GM23338 (cell line): ENCODE measurements around the gene PHLDB3. TPM values are rescaled to one million over a fixed set of nuclear protein-coding genes. Genes with fewer than 3 reads are reported as not detected.

ENCODE experiments used
- ATAC-seq: fragments of 200-7000 bp; cut with Tn5 transposase; 3 replicates; pipeline ENCODE4 v1.9.1; 2020
- DNase-seq: peaks from one replicate; pipeline ENCODE4 v3.0.0-alpha.2; 2015; ENCODE audit warnings: low spot score
- H2AFZ ChIP-seq: fragments of 200-600 bp; sonication (generic); 2 replicates; pipeline ENCODE4 v1.8.0; 2016; ENCODE audit warnings: antibody characterized with exemption, mild to moderate bottlenecking, moderate library complexity
- H3F3A ChIP-seq: fragments of 200-600 bp; sonication (generic); replicated peaks from 2 replicates; pipeline ENCODE4 v1.8.0; 2017; ENCODE audit warnings: antibody characterized with exemption, mixed run types, low read depth
- H3K27ac ChIP-seq: fragments of 200-600 bp; sonication (generic); 2 replicates; pipeline ENCODE4 v1.6.1; 2016; ENCODE audit warnings: low read depth
- H3K27me3 ChIP-seq: fragments of 200-600 bp; sonication (generic); 2 replicates; pipeline ENCODE4 v1.8.0; 2016; ENCODE audit warnings: mild to moderate bottlenecking, mixed run types, moderate library complexity; ENCODE audit not compliant: insufficient read depth
- H3K36me3 ChIP-seq: fragments of 200-600 bp; sonication (generic); 2 replicates; pipeline ENCODE4 v1.8.0; 2016; ENCODE audit warnings: mild to moderate bottlenecking; ENCODE audit not compliant: insufficient read depth
- H3K4me1 ChIP-seq: fragments of 200-600 bp; sonication (generic); 2 replicates; pipeline ENCODE4 v1.8.0; 2016; ENCODE audit warnings: mild to moderate bottlenecking, moderate library complexity; ENCODE audit not compliant: insufficient read depth
- H3K4me2 ChIP-seq: fragments of 200-600 bp; sonication (generic); 2 replicates; pipeline ENCODE4 v1.7.1; 2017; ENCODE audit warnings: mixed run types
- H3K4me3 ChIP-seq: fragments of 200-600 bp; sonication (generic); 2 replicates; pipeline ENCODE4 v1.6.1; 2016; ENCODE audit warnings: mixed run types
- H3K79me2 ChIP-seq: fragments of 200-600 bp; sonication (generic); replicated peaks from 2 replicates; pipeline ENCODE4 v1.8.0; 2017; ENCODE audit warnings: mild to moderate bottlenecking; ENCODE audit not compliant: insufficient read depth
- H3K9me2 ChIP-seq: fragments of 200-600 bp; sonication (generic); 2 replicates; pipeline ENCODE4 v1.8.0; 2017; ENCODE audit not compliant: insufficient read depth
- H4K20me1 ChIP-seq: fragments of 200-600 bp; sonication (generic); replicated peaks from 2 replicates; pipeline ENCODE4 v1.8.0; 2017; ENCODE audit warnings: mild to moderate bottlenecking; ENCODE audit not compliant: insufficient read depth
- H3K27ac Mint-ChIP-seq: 2 replicates; pipeline ENCODE4 v1.8.0; 2020; ENCODE audit warnings: inconsistent platforms, mild to moderate bottlenecking, moderate library complexity, mixed read lengths
- H3K27me3 Mint-ChIP-seq: 3 replicates; pipeline ENCODE4 v1.8.0; 2022; ENCODE audit warnings: low read depth, mild to moderate bottlenecking, moderate library complexity, mixed read lengths, inconsistent platforms; ENCODE audit not compliant: insufficient read depth, poor library complexity
- H3K36me3 Mint-ChIP-seq: 3 replicates; pipeline ENCODE4 v1.8.0; 2021; ENCODE audit warnings: low read depth, mild to moderate bottlenecking, inconsistent platforms, moderate library complexity, mixed read lengths
- H3K4me1 Mint-ChIP-seq: 3 replicates; pipeline ENCODE4 v1.8.0; 2020; ENCODE audit warnings: mild to moderate bottlenecking, inconsistent platforms, mixed read lengths
- H3K4me3 Mint-ChIP-seq: 3 replicates; pipeline ENCODE4 v1.8.0; 2021; ENCODE audit warnings: moderate library complexity, mild to moderate bottlenecking, inconsistent platforms, mixed read lengths
- H3K9me3 Mint-ChIP-seq: 3 replicates; pipeline ENCODE4 v1.8.0; 2020; ENCODE audit warnings: moderate library complexity, mild to moderate bottlenecking, inconsistent platforms, mixed read lengths
- CREB1 ChIP-seq: fragments of 250-450 bp; sonication (Bioruptor Pico); IDR thresholded peaks from 2 replicates; pipeline ENCODE4 v1.5.0; 2020; ENCODE audit warnings: low read depth, mild to moderate bottlenecking, moderate library complexity
- CTCF ChIP-seq, 2 experiments: fragments of 200-600 bp in 1 of 2; sonication (generic) in 1 of 2; conservative IDR thresholded peaks; 2 replicates each; pipeline versions ENCODE4 v1.5.1 to v1.6.1; 2016 to 2017; ENCODE audit warnings: antibody characterized with exemption in 2 of 2, low read depth in 2 of 2, mild to moderate bottlenecking in 2 of 2, moderate library complexity in 1 of 2
- EZH2phosphoT487 ChIP-seq: fragments of 200-600 bp; sonication (generic); IDR thresholded peaks from one replicate; pipeline ENCODE4 v1.8.1; 2018; ENCODE audit warnings: antibody characterized with exemption; ENCODE audit not compliant: unreplicated experiment
- NANOG ChIP-seq: IDR thresholded peaks from 2 replicates; pipeline ENCODE4 v1.6.1; 2016; ENCODE audit warnings: antibody characterized with exemption, borderline replicate concordance
- POLR2AphosphoS5 ChIP-seq: IDR thresholded peaks from 2 replicates; pipeline ENCODE4 v1.6.1; 2016; ENCODE audit warnings: antibody characterized with exemption, low read depth
- REST ChIP-seq: IDR thresholded peaks from one replicate; pipeline ENCODE4 v1.6.1; 2018; ENCODE audit warnings: antibody characterized with exemption; ENCODE audit not compliant: unreplicated experiment
- ZNF114 ChIP-seq: fragments of 250-450 bp; sonication (Bioruptor Pico); IDR thresholded peaks from 2 replicates; pipeline ENCODE4 v1.5.0; 2020; ENCODE audit warnings: mild to moderate bottlenecking, moderate library complexity
- ZNF331 ChIP-seq: fragments of 250-450 bp; sonication (Bioruptor Pico); IDR thresholded peaks from 2 replicates; pipeline ENCODE4 v1.5.0; 2020; ENCODE audit warnings: low read depth, mild to moderate bottlenecking, moderate library complexity
- polyA plus RNA-seq: library from polyadenylated mRNA; unstranded; fragments of >200 nt; fragmentation: Nextera tagmentation; extraction: Ambion mirVana; gene quantifications from 2 replicates; pipeline ENCODE4 v1.2.1, GENCODE V29; 2016
- total RNA-seq: library from RNA; depleted of rRNA; stranded (reverse); fragments of >200 nt; shearing (Covaris generic); gene quantifications from 2 replicates; pipeline ENCODE4 v1.2.3, GENCODE V29; 2014
- TF ChIP-seq, protein P1 (sequence below): IDR thresholded peaks from 2 replicates; pipeline ENCODE4 v1.6.1; 2016; ENCODE audit warnings: antibody characterized with exemption

PHLDB3 gene
- total and polyA plus RNA-seq, 2 experiments from 2014 or later = 6.3 to 15.4 TPM

DNA sequence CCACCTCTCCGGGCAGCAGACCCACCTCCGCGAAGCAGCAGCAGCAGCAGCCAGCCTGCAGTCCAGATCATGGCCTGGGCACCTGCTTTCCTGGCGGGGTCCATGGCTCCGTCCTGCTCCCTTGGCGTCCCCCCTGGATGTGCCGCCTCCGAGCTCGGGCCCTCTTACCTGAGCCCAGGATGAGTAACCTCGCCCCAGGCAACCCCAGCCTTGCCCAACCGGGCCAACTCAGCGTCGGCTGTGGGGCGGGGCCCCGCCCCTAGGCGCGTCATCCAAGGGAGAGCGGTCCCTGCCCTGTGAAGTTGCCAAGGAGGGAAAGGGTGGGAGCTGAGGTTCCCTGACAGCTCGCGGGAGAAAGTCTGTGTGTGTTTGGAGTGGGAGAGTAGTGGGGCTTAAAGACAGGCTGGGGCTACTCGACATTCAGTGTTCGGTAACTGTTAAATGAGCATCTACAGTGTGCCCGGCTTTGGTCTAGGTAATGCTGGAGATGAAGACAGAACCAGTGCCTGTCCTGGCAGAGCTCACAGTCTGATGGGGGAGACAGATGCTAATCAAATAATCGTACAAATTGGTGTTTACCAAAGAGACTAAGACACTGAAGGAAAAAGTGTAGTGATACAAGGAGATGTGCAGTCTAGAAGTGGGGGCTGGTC is 39.0 kb downstream of the PHLDB3 start, which contains the start of gene LYPD3:
Gene LYPD3 (minus strand): TSS at position 141 of the 653 bp plus-strand sequence. CDS start 37 bp downstream, at position 104.
- H3K27me3 ChIP-seq = peaks cover 26% of the 10 kb centered on the region
- H3K36me3 ChIP-seq = no peaks in the 10 kb centered on the region
- H3K4me1 ChIP-seq = peaks cover 13% of the 10 kb centered on the region
- H3K79me2 ChIP-seq = no peaks in the 10 kb centered on the region
- TF ChIP-seq POLR2AphosphoS5 (no peak), ZNF114 (no peak), CTCF (conservative IDR thresholded peaks at IDR 0.05; ENCODE audit: low read depth in 2 of 2) (no peak), EZH2phosphoT487 (no peak), ZNF331 (no peak), CREB1 (CRISPR knock-in tag) (peak; percentile 50; the same call in 1 of the 2 replicates), NANOG (no peak), REST (no peak)
- TF ChIP-seq, protein P1, sequence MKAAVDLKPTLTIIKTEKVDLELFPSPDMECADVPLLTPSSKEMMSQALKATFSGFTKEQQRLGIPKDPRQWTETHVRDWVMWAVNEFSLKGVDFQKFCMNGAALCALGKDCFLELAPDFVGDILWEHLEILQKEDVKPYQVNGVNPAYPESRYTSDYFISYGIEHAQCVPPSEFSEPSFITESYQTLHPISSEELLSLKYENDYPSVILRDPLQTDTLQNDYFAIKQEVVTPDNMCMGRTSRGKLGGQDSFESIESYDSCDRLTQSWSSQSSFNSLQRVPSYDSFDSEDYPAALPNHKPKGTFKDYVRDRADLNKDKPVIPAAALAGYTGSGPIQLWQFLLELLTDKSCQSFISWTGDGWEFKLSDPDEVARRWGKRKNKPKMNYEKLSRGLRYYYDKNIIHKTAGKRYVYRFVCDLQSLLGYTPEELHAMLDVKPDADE = no peak
- H4K20me1 ChIP-seq = no peaks in the 10 kb centered on the region
- no peaks in the 10 kb centered on the region for H3K9me2 ChIP-seq
- peaks cover 20% of the 10 kb centered on the region for H3K27me3 Mint-ChIP-seq
- peak within 1 kb of the TSS; percentile 98 for H2AFZ ChIP-seq
- H3K4me1 Mint-ChIP-seq = peaks cover 8% of the 10 kb centered on the region
- H3K27ac Mint-ChIP-seq = no peak within 1 kb of the TSS
- no peaks in the 10 kb centered on the region for H3K36me3 Mint-ChIP-seq
- H3K4me2 ChIP-seq = peak within 1 kb of the TSS; percentile 75
- peak within 1 kb of the TSS; percentile 94 for H3K4me3 Mint-ChIP-seq
- H3F3A ChIP-seq = peaks cover 14% of the 10 kb centered on the region
- H3K4me3 ChIP-seq = peak within 1 kb of the TSS; percentile 89
- DNase-seq = peak; percentile 82
- ATAC-seq = peak; percentile 25
- no peaks in the 10 kb centered on the region for H3K9me3 Mint-ChIP-seq
- no peak within 1 kb of the TSS; the same call in 1 of the 2 replicates for H3K27ac ChIP-seq
